NCI-H2081 treated with DMSO at 0.1 percent for 48 hours (cell line): ENCODE results near the gene ZNF593OS.

ENCODE experiments used
- DNase-seq: peaks from one replicate; lab custom pipeline; 2025; lab: John Stamatoyannopoulos, UW

Gene ZNF593OS

DNA sequence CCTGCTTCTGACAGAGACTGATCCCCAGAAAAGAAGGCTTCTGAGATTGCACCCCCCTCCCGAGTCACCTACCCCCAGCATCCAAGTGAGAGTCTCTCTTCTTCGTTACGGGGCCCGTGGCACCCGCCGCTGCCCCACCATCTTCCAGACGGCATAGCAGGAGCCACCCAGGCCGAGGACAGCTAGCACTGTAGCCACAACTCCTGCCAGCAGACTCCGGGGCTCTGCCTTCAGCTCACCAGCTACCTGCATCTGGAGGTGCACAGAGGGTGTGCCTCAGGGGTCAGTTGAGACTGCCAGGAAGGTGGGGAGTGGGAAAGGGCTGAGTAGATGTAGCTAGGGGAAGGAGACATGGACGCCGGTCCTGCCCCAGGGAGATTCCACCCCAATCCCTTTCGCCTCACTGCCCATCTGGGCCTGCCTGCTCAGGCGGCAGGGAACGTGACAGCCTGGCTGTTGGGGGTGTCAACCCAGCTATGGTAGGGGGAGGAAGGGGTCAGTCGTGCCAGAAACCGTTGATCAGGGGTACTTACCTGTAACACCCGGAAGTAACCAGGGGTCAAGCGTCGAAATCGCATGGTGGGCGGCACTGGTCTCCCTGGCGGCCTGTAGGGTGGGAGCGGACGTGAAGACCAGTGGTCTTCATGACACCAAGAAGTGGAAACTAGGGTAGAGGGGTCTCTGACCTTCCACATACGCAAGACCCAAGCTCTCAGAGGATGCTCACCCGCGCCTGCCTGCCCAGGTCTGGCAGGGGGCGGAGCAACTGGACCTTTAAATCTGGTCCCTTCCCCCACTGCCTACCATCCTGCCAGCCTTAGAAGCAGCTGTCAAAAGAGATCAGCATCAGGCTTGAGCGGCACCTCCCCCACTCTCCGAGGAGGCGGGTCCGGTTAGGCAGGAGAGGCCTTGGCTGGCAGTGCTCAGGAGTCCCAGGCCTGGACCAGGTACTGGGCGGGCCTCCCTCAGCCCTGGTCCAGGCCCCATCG, at the start of gene ZNF593OS:
Gene ZNF593OS, minus strand, starts transcription at position 749 of the 989 bp plus-strand sequence. Its CDS starts 171 bp downstream, at position 578.
- DNase-seq = no peak

DNA sequence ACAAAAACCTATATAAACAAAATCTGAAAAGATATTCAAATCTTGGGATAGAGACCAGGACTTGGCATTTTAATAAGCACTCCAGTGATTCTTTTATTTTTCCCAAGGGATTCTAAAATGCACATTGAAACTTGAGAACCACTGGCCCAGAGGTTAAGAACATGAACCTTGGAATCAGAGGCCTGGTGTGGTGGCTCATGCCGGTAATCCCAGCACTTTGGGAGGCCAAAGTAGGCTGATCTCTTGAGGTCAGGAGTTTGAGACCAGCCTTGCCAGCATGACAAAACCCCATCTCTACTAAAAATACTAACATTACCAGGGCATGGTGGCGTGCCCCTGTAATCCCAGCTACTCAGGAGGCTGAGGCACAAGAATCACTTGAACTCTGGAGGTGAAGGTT, 49.5 kb upstream of the ZNF593OS start:
- no peak for DNase-seq

DNA sequence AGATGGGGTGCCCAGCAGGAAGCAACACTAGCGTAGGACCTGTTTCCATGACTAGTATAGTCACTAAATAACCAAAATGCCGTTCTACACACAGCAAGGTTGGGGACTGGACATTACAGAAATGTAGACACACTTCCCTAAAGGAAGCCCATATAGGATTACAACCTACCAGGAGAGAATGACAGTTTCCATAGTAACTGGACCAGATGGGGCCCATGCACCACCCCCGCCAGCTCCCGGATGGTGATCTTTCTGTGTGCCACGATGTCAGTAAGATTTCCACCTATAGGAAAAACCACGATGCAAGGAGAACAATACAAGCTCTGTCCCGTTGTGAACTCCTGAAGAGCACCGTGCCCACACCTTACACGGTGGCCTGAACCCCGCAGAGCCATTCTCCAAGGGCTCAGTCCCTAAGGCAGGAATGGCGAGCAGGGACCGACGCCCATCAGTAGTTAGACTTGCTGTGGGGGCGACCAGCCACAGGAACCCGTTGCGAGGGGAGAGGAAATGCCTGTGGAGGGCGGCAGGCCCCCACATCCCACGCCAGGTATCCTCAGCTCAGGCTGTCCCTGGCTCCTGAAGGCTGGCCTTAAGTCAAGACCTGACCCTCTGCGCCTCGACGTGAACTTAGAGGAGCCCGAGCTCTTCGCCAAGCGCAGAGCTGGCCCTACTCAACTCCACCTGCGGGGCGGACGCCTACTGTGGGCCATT, 48.7 kb upstream of the ZNF593OS start:
- DNase-seq = no peak

DNA sequence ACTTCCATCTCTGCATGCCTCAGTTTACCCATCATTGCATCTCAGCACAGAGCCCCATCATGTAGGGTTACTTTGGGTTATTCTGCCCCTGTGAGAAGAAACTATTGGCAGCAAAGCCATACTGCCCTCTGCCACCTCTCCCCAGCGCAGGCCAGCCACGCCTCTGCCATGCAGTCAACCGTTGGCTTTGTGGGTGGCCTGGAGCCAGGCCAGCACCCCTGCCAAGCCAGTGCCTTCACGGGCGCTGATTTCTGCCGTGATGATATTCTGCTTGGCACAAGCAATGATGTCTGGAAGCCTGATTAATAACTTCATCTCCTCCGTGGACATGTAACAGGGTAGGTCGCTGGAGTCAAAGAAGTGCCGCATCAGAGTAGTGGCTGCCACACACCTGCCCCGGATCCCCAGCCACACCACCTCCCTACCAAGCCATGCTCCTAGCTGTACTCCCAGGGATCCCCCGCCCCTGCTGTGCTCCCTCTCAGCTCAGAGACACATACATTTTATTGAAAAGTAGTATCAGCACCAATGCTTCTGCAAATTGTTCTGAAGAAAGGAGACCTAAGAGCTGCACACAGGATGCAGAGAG, 47.4 kb upstream of the ZNF593OS start:
- no peak for DNase-seq

DNA sequence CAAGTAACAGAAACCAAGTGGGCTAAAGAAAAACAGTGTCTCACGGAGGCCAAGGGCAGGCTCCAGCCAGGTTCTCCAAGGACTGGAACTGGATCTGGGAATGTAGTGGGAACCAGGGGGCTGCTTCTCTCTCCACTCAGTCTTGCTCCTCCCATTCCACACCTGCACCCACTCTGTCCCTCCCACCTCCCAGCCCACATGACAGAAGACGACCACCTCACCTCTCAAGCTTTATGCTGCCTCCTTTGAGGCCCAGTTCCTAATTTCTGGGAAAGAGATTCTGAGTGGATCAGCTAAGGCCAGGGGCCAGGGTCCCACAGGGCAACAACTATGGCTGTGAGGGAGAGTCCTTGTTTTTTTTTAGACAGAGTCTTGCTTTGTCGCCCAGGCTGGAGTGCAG, 43.6 kb upstream of the ZNF593OS start:
- no peak for DNase-seq

DNA sequence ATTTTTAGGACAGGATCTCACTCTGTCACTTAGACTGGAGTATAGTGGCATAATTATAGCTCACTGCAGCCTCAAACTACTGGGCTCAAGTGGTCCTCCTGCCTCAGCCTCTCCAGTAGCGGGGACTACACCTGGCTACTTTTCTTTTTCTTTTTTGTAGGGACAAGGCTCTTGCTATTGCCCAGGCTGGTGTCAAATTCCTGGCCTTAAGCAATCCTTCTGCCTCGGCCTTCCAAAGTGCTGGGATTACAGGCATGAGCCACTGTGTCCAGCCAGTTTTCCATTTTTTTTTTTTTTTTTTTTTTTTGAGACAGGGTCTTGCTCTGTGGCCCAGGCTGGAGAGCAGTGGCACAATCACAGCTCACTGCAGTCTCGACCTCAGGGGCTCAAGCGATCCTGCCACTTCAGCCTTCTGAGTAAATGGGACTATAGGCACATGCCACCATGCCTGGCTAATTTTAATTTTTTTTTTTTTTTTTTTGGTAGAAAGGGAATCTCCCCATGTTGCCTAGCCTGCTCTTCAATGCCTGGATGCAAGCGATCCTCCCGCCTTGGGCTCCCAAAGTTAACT, 41.8 kb upstream of the ZNF593OS start:
- no peak for DNase-seq

DNA sequence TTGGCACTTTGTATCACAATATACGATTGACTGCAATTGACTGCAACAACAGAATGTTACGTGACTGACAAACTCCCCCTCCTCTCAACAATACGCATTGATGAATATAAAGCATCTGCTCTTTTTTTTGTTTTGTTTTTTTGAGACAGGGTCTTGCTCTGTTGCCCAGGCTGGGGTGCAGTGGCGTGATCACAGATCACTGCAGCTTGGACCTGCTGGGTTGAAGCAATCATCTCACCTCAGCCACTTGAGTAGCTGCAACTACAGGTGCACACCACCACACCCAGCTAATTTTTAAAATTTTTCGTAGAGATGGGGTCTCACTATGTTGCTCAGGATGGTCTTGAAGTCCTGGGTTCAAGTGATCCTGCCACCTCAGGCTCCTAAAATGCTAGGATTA, 41.1 kb upstream of the ZNF593OS start:
- no peak for DNase-seq

DNA sequence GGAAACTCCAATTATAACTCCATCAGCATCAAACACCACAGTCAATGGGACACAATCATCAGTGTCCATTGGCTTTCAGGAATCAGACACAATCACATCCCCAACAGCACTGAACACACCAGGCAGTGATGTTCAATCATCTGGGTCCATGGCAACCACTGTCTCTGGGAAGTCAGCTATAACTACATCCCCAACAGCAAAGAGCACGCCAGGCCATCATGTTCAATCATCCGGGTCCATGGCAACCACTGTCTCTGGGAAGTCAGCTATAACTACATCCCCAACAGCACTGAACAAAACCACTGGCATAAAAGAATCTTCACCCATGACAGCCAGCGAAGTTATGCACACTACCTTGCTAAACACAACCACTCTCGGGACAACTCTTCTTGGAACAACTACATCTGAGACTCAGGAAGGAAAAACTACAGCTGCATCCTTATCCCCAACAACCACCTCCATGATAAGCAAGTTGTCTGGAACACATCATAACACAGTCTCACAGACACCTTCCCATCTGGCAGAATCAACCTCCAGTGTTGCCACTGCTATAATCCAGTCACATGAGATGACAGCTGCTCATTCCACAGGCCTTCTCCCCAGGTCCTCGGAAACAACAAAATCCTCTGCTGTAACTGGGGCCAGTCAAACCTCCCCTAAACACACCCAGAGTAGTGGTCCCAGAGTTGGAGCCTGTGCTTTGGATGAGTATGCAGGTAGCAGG, 38.7 kb upstream of the ZNF593OS start:
- DNase-seq = no peak

DNA sequence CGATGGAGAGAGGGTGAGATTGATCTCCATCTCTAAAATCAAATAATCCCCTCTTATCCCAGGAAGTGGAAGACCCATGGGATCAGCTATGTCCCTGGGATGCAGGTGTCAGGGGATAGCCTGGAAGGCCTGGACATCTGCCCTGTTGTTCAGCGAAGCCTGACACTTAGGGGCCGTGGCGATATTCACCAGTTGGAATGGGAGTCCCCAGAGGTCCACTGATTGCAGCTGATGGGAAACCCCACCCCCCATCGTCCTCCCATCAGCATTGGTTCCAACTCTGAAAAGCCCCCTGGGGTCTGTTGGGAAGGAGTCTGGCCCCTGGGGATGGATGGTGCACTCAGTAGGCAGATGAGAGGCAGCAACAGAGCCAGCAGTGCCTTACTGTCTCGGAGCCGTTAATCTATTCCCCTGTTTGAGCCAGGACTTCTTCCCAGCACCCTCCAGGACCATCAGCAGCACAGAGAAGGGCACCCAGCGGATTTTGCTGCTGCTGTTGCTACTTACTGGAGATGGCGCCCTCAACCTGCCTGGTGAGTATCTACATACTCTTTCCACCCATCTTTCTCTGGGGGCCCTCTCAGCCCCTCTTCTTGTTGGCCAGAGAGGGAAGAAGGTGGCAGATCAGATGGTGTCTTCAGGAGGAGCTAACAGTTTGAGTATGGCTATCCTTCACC, 32.1 kb upstream of the ZNF593OS start:
- DNase-seq = no peak

DNA sequence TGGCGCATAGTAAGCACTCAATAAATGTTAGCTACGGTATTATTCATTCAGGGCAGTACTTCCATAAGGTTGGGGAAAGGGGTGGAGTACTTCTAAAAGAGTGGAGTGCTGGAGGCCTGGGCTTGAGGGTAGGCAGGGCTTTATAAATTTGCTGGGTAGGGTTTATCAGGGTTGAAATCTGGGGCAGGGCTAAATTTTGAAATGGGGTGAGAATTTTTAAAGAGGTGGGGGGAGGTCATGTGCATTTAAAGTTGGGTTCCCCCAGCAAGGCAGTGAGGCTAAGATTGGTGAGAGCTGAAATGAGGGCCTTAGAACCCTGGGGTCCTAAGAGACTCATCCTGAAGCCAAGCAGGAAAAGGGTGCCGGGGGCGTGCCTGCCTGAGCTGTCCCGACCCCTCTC, 28.8 kb upstream of the ZNF593OS start:
- no peak for DNase-seq

DNA sequence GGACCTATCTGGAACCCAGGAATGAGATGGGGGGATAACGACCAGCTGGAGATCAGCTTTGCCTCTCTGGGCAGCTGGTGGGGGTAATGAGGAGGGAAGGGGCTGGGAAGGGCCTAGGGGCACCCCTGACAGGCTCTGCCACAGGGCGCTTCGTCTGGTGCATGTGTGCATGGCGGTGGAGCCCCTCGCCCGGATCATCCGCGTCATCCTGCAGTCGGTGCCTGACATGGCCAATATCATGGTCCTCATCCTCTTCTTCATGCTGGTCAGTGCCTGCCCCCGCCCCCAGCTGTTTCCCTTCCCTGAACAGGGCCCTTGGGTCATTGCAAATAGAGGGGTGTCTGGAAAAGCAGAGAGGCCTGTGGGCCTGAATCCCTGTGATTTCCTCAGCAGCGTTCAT, 26.2 kb upstream of the ZNF593OS start:
- DNase-seq = no peak

DNA sequence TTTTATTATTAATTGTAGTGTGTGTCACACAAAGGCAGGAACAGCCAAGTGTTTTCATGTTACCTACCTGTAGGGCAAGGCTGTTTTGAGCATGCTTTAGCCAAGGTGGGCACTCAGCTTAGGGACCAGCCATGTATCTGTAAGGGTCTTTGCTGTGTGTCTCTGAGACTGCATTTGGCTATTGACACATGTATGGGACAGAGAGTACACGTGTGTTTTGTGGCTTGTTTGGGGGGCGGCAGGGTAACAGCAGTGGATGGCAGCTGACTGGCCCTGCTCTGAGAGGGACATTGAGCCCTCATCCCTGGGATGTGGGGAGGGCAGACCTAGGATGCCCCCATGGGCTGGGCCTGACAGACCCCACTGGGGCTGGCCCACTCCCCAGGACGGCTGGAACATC, 25.7 kb upstream of the ZNF593OS start:
- no peak for DNase-seq

DNA sequence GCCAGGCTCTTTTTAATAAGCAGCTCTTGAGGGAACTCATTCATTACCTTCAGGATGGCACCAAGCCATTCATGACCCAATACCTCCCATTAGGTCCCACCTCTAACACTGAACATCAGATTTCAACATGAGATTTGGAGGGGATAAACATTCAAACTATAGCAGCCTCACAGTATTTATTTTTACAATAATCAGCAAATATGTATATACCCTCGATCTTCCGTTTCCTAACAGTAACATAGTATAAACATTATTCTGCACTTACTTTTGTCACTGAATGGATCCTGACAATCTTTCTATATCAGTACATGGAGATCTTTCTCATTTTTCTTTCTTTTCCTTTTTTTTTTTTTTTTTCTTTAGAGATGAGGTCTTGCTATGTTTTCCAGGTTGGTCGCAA, 24.2 kb upstream of the ZNF593OS start:
- DNase-seq = no peak

DNA sequence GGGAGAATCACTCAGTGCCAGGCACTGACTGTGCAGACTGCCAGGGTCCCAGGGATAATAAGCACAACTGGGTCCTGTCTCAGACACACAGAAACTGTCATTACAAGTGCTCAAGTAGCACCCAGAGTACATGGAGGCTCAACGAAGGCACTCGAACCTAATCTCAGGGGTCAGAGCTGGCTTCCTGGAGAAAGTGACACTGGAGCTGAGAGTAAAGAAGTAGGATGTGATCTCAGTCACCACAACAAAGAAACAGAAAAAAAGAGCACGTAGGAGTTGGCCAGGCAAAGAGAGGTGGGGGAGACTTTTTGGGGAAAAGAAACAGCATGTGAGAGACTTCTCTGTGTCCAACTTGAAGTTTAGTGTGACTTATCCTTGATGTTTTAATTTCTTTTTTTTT, 20.1 kb upstream of the ZNF593OS start:
- no peak for DNase-seq

DNA sequence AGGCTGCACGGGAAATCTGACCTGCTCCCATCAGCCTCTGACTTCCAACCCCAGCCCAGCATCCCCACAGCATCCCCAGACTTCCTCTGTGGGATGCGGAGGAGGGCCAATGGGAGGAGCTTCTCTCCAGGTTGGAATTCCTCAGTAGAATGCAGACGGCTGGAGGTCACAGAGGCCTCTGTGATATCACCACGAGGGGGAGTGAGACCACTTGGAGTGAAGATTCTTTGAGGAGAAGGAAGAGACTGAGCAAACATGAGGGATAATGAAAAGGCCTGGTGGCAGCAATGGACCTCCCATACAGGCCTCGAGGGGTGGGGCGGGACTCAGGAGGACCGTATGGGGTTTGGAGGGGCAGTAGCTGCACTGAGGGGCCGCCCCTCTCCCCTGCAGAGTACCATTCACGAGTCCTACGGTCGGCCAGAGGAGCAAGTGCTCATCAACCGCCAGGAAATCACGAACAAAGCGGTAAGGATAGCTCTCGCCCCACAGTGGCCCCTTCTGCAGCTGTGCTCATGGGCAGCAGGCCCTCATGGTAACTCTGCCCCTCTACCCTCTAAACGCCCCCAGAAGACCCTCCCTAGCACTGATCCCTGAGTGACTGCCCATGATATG, 18.8 kb upstream of the ZNF593OS start, which contains the start of gene CATSPER4:
Gene CATSPER4, plus strand, starts transcription at position 230 of the 615 bp plus-strand sequence. Its CDS starts 26 bp downstream, at position 256.
- no peak for DNase-seq

DNA sequence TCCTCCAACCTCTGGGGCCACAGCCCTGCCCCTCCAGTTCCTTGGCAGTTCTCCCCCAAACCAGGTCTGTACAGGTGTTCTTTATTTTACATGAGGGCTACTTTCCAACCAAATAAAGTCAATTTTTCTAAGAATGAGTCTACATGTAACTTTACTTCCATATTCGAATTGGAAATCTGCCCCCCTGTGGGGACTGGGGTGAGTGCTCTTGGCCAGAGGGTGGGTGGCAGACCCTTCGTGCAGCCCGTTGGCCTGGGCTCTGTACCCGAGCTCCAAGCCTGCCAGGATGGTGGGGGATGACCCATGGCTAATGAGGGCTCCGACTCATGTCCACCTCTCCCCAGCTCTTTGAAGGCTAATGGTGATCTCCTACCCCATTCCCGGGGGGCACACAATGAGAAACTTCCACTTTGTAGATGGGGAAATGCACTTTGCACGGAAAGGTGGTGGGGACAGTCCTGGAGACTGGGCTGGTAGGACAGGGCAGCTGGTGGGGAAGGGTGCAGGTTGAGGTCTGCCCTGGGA, 18.2 kb upstream of the ZNF593OS start:
- DNase-seq = no peak

DNA sequence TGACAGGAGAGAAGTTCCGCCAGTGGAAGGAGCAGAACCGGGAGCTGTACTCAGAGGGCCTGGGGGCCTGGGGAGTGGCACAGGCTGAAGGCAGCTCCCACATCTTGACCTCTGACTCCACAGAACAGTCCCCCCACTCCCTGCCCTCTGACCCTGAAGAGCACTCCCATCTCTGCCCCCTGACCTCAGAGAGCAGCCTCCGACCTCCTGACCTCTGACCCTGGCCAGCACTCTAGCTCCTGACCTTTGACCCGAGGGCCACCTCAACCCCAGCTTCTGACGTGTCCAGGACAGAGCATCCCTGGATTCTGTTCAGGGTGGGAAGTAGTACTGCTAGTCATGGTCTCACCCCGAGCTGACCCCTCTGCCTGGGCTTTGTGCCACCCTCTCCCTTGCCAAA, 17.7 kb upstream of the ZNF593OS start:
- no peak for DNase-seq

DNA sequence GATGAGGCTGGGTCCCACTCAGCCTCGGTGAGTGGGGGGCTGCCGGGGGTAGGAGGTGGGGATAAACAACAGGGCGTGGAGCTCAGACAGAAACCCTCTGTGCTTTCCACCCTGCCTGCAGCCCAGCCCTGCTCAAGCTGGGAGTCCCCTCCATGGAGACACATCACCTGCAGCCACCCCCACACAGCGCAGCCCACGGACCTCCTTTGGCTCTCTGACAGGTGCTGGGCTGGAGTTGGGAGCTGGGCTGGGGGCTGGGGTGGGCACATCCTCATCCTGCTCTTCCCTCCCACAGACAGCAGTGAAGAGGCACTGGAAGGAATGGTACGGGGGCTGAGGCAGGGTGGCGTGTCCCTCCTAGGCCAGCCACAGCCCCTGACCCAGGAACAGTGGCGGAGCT, 16.8 kb upstream of the ZNF593OS start:
- no peak for DNase-seq

DNA sequence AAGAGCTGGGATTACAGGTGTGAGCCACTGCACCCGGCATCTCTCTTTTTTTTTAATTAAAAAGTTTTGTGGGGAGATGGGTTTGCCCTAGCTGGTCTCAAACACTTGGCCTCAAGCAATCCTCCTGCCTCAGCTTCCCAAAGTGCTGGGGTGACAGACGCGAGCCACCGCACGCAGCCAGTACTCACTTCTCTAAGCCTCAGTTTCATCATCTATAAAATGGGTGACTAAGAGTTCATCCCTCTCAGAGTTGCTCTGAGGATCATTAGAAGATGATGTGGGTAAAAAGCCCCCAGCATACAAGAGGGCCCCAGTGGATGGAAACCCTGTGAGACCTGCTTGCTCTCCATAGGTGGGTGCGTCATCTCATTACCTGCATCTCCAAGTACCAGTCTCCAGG, 16.2 kb upstream of the ZNF593OS start:
- no peak for DNase-seq

DNA sequence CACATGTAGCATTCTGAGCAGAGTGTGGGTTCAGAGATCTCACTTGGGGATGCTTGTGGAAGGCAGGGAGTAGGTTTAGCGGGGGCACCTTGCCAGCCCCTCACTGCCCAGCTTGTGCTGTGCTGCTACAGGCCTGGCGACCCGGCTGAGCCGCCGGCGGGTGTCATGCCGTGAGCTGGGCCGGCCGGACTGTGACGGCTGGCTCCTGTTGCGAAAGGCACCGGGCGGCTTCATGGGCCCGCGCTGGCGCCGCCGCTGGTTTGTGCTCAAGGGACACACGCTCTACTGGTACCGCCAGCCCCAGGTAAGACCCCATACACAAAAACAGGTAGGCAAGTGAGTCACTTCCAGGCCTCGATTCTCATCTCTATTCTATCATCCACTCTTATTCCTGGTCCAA, 13.3 kb upstream of the ZNF593OS start:
- no peak for DNase-seq
